ENCODE results near the gene USH1G. TPM values are rescaled to one million over a fixed set of nuclear protein-coding genes. Genes with fewer than 3 reads are reported as not detected.

Gene USH1G
- total RNA-seq, 1 donor from 2014 or later = not detected

GRCh38 chr17:74951680-74952421 lies 28.8 kb upstream of the USH1G start:
- DNase-seq = no peak
- no peaks in the 10 kb centered on the region for H3K4me1 ChIP-seq
- no peak overlapping the region for H3K27ac ChIP-seq (replicated peaks)
- intact Hi-C loops (cut with micrococcal nuclease) = no loop called here
- no peaks in the 10 kb centered on the region for H3K9me3 ChIP-seq (replicated peaks)
- peaks cover 51% of the 10 kb centered on the region for H3K27me3 ChIP-seq (ENCODE audit: low read depth)
- H3K36me3 ChIP-seq = peaks cover 18% of the 10 kb centered on the region
- TF ChIP-seq CTCF (IDR thresholded peaks at IDR 0.05; ENCODE audit: borderline replicate concordance) = no peak
- no peak overlapping the region for H3K4me3 ChIP-seq

DNA sequence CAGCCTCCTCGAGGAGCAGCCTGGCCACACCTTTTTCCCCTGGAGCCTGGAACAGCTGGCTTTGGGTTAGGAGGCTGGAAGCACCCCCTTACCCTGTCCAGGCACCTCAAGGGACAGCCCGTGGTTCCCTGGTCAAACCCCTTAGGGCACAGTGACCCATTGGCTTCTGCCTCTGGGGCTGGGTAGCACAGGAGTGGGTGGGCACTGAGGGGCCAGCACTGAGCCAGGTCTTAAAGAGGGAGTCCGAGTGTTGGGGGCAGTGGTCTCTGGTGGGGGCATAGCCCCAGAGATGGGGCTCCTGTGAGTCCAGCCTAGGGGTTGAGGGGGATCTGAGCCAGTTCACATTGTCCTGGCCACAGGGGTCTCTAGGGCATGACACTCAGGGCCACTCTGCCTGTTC lies 28.0 kb upstream of the USH1G start:
- peaks cover 14% of the 10 kb centered on the region for H3K36me3 ChIP-seq
- H3K27ac ChIP-seq (replicated peaks) = no peak overlapping the region
- H3K4me3 ChIP-seq = no peak overlapping the region
- TF ChIP-seq CTCF (IDR thresholded peaks at IDR 0.05; ENCODE audit: borderline replicate concordance) = no peak
- H3K27me3 ChIP-seq (ENCODE audit: low read depth) = peaks cover 59% of the 10 kb centered on the region
- H3K9me3 ChIP-seq (replicated peaks) = no peaks in the 10 kb centered on the region
- no peak for DNase-seq
- H3K4me1 ChIP-seq = no peaks in the 10 kb centered on the region
- intact Hi-C loops (cut with micrococcal nuclease) = no loop called here

DNA sequence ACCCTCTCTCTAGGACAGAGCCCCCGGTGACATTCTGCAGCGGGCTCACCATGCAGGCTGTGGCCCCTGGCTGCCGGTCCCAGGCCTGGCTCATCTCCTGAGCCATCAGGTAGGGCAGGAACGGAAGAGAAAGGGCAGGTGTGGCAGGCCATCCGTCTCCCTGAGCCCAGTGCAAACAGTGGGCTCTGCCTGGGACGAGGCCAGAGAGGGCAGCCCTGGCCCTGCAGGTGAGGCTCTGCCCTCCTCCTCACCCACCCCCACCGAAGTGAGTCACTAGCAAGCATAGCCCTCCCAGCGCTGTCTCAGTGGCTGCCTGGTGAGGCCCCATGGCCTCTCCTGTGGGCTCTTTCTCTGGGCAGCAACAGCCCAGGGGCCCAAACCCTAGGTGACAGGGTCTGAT lies 27.2 kb upstream of the USH1G start:
- intact Hi-C loops (cut with micrococcal nuclease) = no loop called here
- H3K27me3 ChIP-seq (ENCODE audit: low read depth) = peaks cover 66% of the 10 kb centered on the region

GRCh38 chr17:74949455-74950115 lies 26.5 kb upstream of the USH1G start:
- Histone ChIP-seq H3K27me3 (ENCODE audit: low read depth) (peaks cover 72% of the 10 kb centered on the region), H3K27ac (replicated peaks) (no peak overlapping the region), H3K4me3 (no peak overlapping the region), H3K9me3 (replicated peaks) (no peaks in the 10 kb centered on the region), H3K36me3 (peaks cover 4% of the 10 kb centered on the region), H3K4me1 (no peaks in the 10 kb centered on the region)
- intact Hi-C loops (cut with micrococcal nuclease) = no loop called here
- DNase-seq = no peak
- TF ChIP-seq CTCF (IDR thresholded peaks at IDR 0.05; ENCODE audit: borderline replicate concordance) = no peak

More for the DNA sequence above, 27.2 kb upstream of the USH1G start:
- H3K27ac ChIP-seq (replicated peaks) = no peak overlapping the region
- no peak for TF ChIP-seq CTCF (IDR thresholded peaks at IDR 0.05; ENCODE audit: borderline replicate concordance)
- H3K36me3 ChIP-seq = peaks cover 9% of the 10 kb centered on the region
- no peaks in the 10 kb centered on the region for H3K9me3 ChIP-seq (replicated peaks)
- no peak for DNase-seq
- no peak overlapping the region for H3K4me3 ChIP-seq
- no peaks in the 10 kb centered on the region for H3K4me1 ChIP-seq

DNA sequence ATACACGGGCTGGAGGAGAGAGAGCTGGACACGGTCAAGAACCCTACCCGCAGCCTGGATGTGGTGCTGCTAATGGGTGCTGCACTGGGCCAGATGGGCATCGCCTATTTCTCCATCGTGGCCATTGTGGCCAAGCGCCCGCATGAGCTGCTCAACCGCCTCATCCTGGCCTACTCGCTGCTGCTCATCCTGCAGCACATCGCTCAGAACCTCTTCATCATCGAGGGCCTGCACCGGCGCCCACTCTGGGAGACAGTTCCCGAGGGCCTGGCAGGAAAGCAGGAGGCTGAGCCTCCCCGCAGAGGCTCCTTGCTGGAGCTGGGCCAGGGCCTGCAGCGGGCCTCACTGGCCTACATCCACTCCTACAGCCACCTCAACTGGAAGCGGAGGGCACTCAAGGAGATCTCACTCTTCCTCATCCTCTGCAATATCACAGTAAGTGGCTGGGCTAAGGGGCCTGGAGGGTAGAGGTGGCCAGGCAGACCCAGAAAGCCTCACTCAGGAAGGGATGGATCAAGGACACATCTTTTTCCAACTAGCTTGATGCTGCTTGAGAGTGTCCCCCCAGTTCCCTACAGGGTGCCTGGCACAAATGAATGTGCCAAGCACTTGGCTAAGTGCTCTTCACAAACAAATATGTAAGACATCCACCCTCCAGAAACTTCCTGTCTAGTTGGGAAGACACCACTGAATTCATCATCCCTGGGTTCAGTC lies 24.1 kb upstream of the USH1G start:
- Histone ChIP-seq H3K4me3 (no peak overlapping the region), H3K27me3 (ENCODE audit: low read depth) (peaks cover 95% of the 10 kb centered on the region), H3K9me3 (replicated peaks) (no peaks in the 10 kb centered on the region), H3K27ac (replicated peaks) (no peak overlapping the region), H3K4me1 (no peaks in the 10 kb centered on the region), H3K36me3 (no peaks in the 10 kb centered on the region)
- no peak for TF ChIP-seq CTCF (IDR thresholded peaks at IDR 0.05; ENCODE audit: borderline replicate concordance)
- DNase-seq = no peak
- intact Hi-C loops (cut with micrococcal nuclease) = no loop called here

Measured in left ventricle myocardium inferior (tissue), 1 donor.